Loucy (cell line): ENCODE results near the gene PTPRF.

Experiments used
- CTCF ChIP-seq: fragments of 200-600 bp; sonication (generic); conservative IDR thresholded peaks from 2 replicates; pipeline ENCODE4 v1.5.1; 2014; ENCODE audit warnings: mild to moderate bottlenecking, antibody characterized with exemption, low read length
- EZH2phosphoT487 ChIP-seq: fragments of 200-600 bp; IDR thresholded peaks from 2 replicates; pipeline ENCODE4 v1.6.1; 2018; ENCODE audit warnings: antibody characterized with exemption, mild to moderate bottlenecking, moderate library complexity, borderline replicate concordance

- TF ChIP-seq CTCF: no peak
- TF ChIP-seq EZH2phosphoT487: no peak
Observed at GRCh38 chr1:43557744-43558245, 27.1 kb downstream of the PTPRF start.
